ENCODE measurements around the gene ERLIN1. TPM values are rescaled to one million over a fixed set of nuclear protein-coding genes. Genes with fewer than 3 reads are reported as not detected.

The ERLIN1 gene
- total RNA-seq, 1 experiment from 2014 or later = 42.9 TPM

- intact Hi-C loops (cut with micrococcal nuclease) = loop anchor here (1.0 kb wide), 2 partner anchors 194 to 254 kb away; no protein-coding TSS in a partner anchor
- Mint-ChIP-seq H3K27ac (ENCODE audit: low read depth, unreplicated experiment) (no peak overlapping the region), H3K4me1 (ENCODE audit: insufficient read depth, unreplicated experiment) (no peaks in the 10 kb centered on the region), H3K9me3 (ENCODE audit: unreplicated experiment) (peaks cover 10% of the 10 kb centered on the region), H3K4me3 (ENCODE audit: unreplicated experiment) (no peak overlapping the region), H3K27me3 (ENCODE audit: insufficient read depth, unreplicated experiment) (no peaks in the 10 kb centered on the region), H3K36me3 (ENCODE audit: insufficient read depth, unreplicated experiment) (no peaks in the 10 kb centered on the region)
- ChIA-PET CTCF (interaction anchor here (1.1 to 2.3 kb wide), 4 partner anchors 14 to 255 kb away, joined by 4 to 11 read pairs (median 6); no protein-coding TSS in a partner anchor), POLR2A (interaction anchor here (0.7 kb wide), 1 partner anchor 9 kb away, joined by 3 read pairs; no protein-coding TSS in a partner anchor)
- peak; percentile 35 for TF ChIP-seq CTCF (IDR thresholded peaks at IDR 0.05; ENCODE audit: unreplicated experiment)
- peak; percentile 61 for DNase-seq (ENCODE audit: unreplicated experiment)
- no TSS peak for BruUV-seq (replicated peaks)
Measured at GRCh38 chr10:100100651-100101184, 85.1 kb downstream of the ERLIN1 start.

Other genes with a start within 250 kb of the ERLIN1 start
- gene DNMBP, start 176.1 kb downstream of the ERLIN1 start, total RNA-seq (2022) = 11.3 and 14.3 TPM in 2 replicates
- gene CPN1, start 104.2 kb downstream of the ERLIN1 start, total RNA-seq (2022) = not detected in 2 replicates
- 17.2 and 18.2 TPM in 2 replicates for gene CHUK, start 43.6 kb upstream of the ERLIN1 start, total RNA-seq (2022)
- 21.7 and 24.4 TPM in 2 replicates for gene CWF19L1, start 81.6 kb upstream of the ERLIN1 start, total RNA-seq (2022)
- 86.7 and 98.4 TPM in 2 replicates for gene BLOC1S2, start 100.7 kb upstream of the ERLIN1 start, total RNA-seq (2022)
- not detected in 2 replicates for gene PKD2L1, start 144.2 kb upstream of the ERLIN1 start, total RNA-seq (2022)
- gene SCD, start 161.2 kb upstream of the ERLIN1 start, total RNA-seq (2022) = 101 and 179 TPM in 2 replicates

Measured in MCF 10A (cell line).